ENCODE measurements around the gene WNT9A. TPM values are rescaled to one million over a fixed set of nuclear protein-coding genes. Genes with fewer than 3 reads are reported as not detected.

WNT9A gene
- total RNA-seq, 1 donor from 2014 or later = 3.1 TPM

GRCh38 chr1:227909188-227909587 lies 38.5 kb downstream of the WNT9A start:
- no peak for ATAC-seq

- no peak for ATAC-seq
Observed at GRCh38 chr1:227908359-227908758, 39.4 kb downstream of the WNT9A start.

GRCh38 chr1:227907439-227908015 lies 40.2 kb downstream of the WNT9A start:
- no peak for ATAC-seq

GRCh38 chr1:227906550-227907071 lies 41.1 kb downstream of the WNT9A start:
- ATAC-seq = no peak

- no peak for ATAC-seq
Observed at GRCh38 chr1:227905573-227906487, 41.9 kb downstream of the WNT9A start.

- ATAC-seq = no peak
Observed at GRCh38 chr1:227904541-227905335, 43.0 kb downstream of the WNT9A start.

- peak; percentile 14 for ATAC-seq
Observed at GRCh38 chr1:227903614-227904501, 43.9 kb downstream of the WNT9A start.

- ATAC-seq = no peak
Observed at GRCh38 chr1:227903061-227903521, 44.6 kb downstream of the WNT9A start.

GRCh38 chr1:227902641-227902990 lies 45.1 kb downstream of the WNT9A start:
- no peak for ATAC-seq

GRCh38 chr1:227901906-227902640 lies 45.7 kb downstream of the WNT9A start:
- ATAC-seq = no peak

GRCh38 chr1:227901239-227901905 lies 46.4 kb downstream of the WNT9A start:
- no peak for ATAC-seq

- no peak for ATAC-seq
Observed at GRCh38 chr1:227900571-227901051, 47.1 kb downstream of the WNT9A start.

GRCh38 chr1:227899820-227900449 lies 47.8 kb downstream of the WNT9A start:
- no peak for ATAC-seq

GRCh38 chr1:227899141-227899819 lies 48.5 kb downstream of the WNT9A start:
- ATAC-seq = no peak

- ATAC-seq = no peak
Observed at GRCh38 chr1:227898502-227899140, 49.1 kb downstream of the WNT9A start.

- no peak for ATAC-seq
Observed at GRCh38 chr1:227897704-227898438, 49.9 kb downstream of the WNT9A start.

GRCh38 chr1:227896710-227897655 lies 50.7 kb downstream of the WNT9A start:
- no peak for ATAC-seq
